Psoas muscle (tissue), 8 donors: ENCODE measurements around the gene RFX3. TPM values are rescaled to one million over a fixed set of nuclear protein-coding genes. Genes with fewer than 3 reads are reported as not detected.
A peak's percentile ranks its signal among the peaks of the same experiment; 100 is the strongest.

Experiments used
- ATAC-seq, 4 donors: fragments of 200-7000 bp; cut with Tn5 transposase; one replicate each; pipeline ENCODE4 v1.9.1; 2020; ENCODE audit warnings: moderate library complexity in 3 of 4, mild to moderate bottlenecking in 2 of 4
- DNase-seq, 2 donors: peaks; one replicate each; pipeline ENCODE4 v3.0.0-alpha.2; 2020
- H3K27ac ChIP-seq: fragments of 200-600 bp; one replicate; pipeline ENCODE4 v1.8.0; 2022
- H3K27me3 ChIP-seq, 3 donors: fragments of 200-600 bp in 1 of 3; one replicate each; pipeline versions ENCODE4 v1.6.1 to v1.8.0; 2013 to 2022; ENCODE audit warnings: low read length in 2 of 3, mild to moderate bottlenecking in 2 of 3, moderate library complexity in 1 of 3; ENCODE audit not compliant: insufficient read depth in 3 of 3
- H3K36me3 ChIP-seq, 2 donors: fragments of 200-600 bp in 1 of 2; one replicate each; pipeline versions ENCODE4 v1.6.1 to v1.8.0; 2013 to 2022; ENCODE audit warnings: low read depth in 1 of 2, mild to moderate bottlenecking in 1 of 2, moderate library complexity in 1 of 2; ENCODE audit not compliant: insufficient read depth in 1 of 2
- H3K4me1 ChIP-seq: fragments of 200-600 bp; one replicate; pipeline ENCODE4 v1.8.0; 2022
- H3K4me3 ChIP-seq: fragments of 200-600 bp; one replicate; pipeline ENCODE4 v1.8.0; 2022; ENCODE audit warnings: mild to moderate bottlenecking
- H3K9me3 ChIP-seq: fragments of 200-600 bp; one replicate; pipeline ENCODE4 v1.8.0; 2022
- WGBS, 3 donors: extraction: QIAGEN DNeasy Blood & Tissue Kit; methylation state at CpG; one replicate each; pipeline versions ENCODE4 v1.1.6 to v1.1.7; 2013; 5-methylcytosine and 5-hydroxymethylcytosine counted together
- intact Hi-C, 2 donors: fragments of 100-400 bp; cut with DNase I; formaldehyde crosslinking; loops; one replicate each; pipeline versions ENCODE4 v1.11.0 to v1.14.2; 2022
- polyA plus RNA-seq, 3 donors: library from polyadenylated mRNA; stranded (reverse); fragments of 200-250 nt; gene quantifications; one replicate each; pipeline ENCODE4 v1.2.3, GENCODE V29; 2013
- total RNA-seq, 4 donors: library from RNA; stranded (reverse); fragmentation: NEBNext Ultra II Directional in 2 of 4; extraction: Animal tissue kit (Norgen Biotek cat#: 25700) in 2 of 4; gene quantifications; one replicate each; pipeline versions ENCODE4 v1.2.1 to v1.2.4, GENCODE V29; 2021 to 2023
- TF ChIP-seq, protein P1 (sequence below): fragments of 200-600 bp; IDR thresholded peaks from one replicate; pipeline ENCODE4 v1.8.0; 2022; ENCODE audit warnings: antibody characterized with exemption
- donor health status: healthy with polysubstance abuse.
- donor health status: DM: no; HTN: no; CAD: no; lungs with moderate emphysema.
- donor health status: Bipolar disorder and iron deficiency.
- donor health status: healthy.
- donor health status: DM: yes; HTN: yes; CAD: no.
- donor health status: DM: no; HTN: no; CAD: no.
- donor health status: DM: no; HTN: no; CAD: no.
- donor health status: DM: yes; HTN: yes; CAD: no.

The RFX3 gene
- total and polyA plus RNA-seq, 7 donors: 0.38 to 5.7 (median 2.8) TPM

DNA sequence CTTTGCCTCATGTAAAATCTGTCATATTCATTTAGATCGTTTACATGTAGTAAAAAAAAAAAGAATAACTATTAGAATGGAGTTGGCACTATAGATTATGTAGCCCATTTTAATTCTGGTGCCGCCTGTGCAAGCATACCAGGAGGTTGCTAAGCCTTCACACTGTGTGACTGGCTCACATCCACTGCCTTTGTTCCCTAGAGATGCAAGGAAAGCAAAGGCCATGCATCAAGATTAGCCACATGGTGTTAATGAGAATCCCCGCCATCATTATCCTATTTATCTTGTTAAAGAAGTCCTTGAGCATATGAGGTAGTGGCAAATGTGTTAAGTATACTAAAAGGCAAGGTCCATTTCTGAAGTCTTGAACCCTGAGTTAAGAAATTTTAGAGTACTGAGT, 279.6 kb downstream of the RFX3 start:
- no peak for DNase-seq
- WGBS, 3 donors: 92 to 94% (median 94%) methylated on average over 3 of the region's 3 CpGs
- intact Hi-C loops: no loop called here
- Histone ChIP-seq H3K4me1 (no peaks in the 10 kb centered on the region), H3K27ac (no peak overlapping the region), H3K36me3 (peaks cover 0 to 33% of the 10 kb centered on the region in 2 donors), H3K9me3 (no peaks in the 10 kb centered on the region), H3K4me3 (no peak overlapping the region), H3K27me3 (no peaks in the 10 kb centered on the region)
- TF ChIP-seq, protein P1, sequence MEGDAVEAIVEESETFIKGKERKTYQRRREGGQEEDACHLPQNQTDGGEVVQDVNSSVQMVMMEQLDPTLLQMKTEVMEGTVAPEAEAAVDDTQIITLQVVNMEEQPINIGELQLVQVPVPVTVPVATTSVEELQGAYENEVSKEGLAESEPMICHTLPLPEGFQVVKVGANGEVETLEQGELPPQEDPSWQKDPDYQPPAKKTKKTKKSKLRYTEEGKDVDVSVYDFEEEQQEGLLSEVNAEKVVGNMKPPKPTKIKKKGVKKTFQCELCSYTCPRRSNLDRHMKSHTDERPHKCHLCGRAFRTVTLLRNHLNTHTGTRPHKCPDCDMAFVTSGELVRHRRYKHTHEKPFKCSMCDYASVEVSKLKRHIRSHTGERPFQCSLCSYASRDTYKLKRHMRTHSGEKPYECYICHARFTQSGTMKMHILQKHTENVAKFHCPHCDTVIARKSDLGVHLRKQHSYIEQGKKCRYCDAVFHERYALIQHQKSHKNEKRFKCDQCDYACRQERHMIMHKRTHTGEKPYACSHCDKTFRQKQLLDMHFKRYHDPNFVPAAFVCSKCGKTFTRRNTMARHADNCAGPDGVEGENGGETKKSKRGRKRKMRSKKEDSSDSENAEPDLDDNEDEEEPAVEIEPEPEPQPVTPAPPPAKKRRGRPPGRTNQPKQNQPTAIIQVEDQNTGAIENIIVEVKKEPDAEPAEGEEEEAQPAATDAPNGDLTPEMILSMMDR: no peak
- ATAC-seq: no peak

DNA sequence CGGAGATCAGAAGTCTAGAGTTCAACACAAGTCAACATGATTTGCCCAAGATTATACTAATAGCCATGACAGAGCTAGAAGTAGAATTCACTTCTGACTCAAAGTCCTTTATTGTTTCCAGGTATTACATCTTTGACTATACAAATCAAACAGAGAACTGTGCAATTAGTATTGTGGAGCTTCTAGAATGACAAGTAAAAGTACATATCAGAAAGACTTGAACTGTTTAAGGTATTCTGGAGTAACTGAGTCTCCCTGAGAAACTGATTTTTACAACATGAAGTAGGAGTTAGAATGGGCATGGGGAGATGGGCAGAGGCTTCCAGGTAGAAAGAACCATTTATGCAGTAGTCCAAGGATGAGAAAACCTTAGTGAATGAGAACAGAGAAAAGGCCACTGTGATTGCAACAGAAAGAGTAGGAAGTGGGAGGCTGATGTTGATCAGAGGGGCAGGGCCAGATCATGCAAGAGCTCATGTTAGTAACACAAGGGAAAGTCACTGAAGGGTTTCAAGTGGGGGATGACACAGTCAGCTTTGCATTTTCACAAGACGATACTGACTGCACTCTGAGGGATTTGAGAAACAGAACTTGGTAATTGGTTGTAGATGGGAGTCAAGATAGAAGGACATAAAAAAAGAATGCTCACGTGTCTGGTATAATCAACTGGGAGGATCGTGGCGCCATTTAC, 280.7 kb downstream of the RFX3 start:
- intact Hi-C loops: no loop called here
- WGBS, 3 donors: 95 to 98% (median 97%) methylated on average over 5 of the region's 5 CpGs

DNA sequence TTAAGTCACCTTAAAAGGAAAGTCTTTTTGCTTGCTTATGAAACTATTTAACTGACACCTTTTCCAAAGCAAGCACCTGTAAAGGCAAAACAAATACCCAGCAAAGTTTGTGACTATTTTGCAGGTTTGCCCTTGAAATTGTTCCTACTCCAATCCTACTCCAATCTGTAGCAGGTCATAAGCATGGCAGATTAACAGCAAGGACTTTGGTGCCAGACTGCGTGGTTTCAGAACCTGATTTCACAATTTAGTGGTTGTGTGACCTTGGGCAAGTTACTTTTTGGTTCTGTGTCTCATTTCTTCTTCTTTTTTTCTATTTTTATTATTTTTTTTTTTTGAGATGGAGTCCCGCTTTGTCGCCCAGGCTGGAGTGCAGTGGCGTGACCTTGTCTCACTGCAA, 282.1 kb downstream of the RFX3 start:
- no peak for DNase-seq
- TF ChIP-seq, protein P1: no peak
- intact Hi-C loops: no loop called here
- Histone ChIP-seq H3K27me3 (no peaks in the 10 kb centered on the region), H3K36me3 (peaks cover 0 to 33% of the 10 kb centered on the region in 2 donors), H3K4me1 (no peaks in the 10 kb centered on the region), H3K4me3 (no peak overlapping the region), H3K27ac (no peak overlapping the region), H3K9me3 (no peaks in the 10 kb centered on the region)
- 89 to 97% (median 90%) methylated on average over 4 of the region's 4 CpGs for WGBS, 3 donors
- no peak for ATAC-seq

More for the DNA sequence above, 280.7 kb downstream of the RFX3 start:
- H3K36me3 ChIP-seq: peaks cover 0 to 33% of the 10 kb centered on the region in 2 donors
- H3K27me3 ChIP-seq: no peaks in the 10 kb centered on the region
- TF ChIP-seq, protein P1: no peak
- DNase-seq (no peak), ATAC-seq (no peak)
- H3K27ac ChIP-seq: no peak overlapping the region
- no peak overlapping the region for H3K4me3 ChIP-seq
- H3K9me3 ChIP-seq: no peaks in the 10 kb centered on the region
- H3K4me1 ChIP-seq: no peaks in the 10 kb centered on the region

DNA sequence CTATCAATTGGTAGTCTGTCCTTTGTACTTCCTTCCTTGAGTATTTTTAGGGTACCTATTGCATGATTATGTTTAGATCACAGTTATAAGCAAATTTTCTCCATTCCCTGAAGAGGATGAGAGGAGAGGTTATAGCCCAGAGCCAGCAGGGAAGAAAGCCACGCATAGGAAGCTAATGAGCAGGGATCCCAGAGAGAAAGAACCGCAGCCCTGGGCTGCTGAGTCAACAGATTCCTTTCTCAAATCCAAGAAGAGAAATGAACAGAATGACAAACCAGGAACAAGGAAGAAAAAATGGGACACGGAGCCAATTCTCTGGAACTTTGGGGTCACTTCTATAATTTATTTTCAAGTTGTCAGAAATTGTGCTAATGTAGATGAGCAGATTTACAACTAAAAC, 284.5 kb downstream of the RFX3 start:
- TF ChIP-seq, protein P1: no peak
- no peaks in the 10 kb centered on the region for H3K27me3 ChIP-seq
- H3K36me3 ChIP-seq: peaks cover 0 to 21% of the 10 kb centered on the region in 2 donors
- H3K4me1 ChIP-seq: no peaks in the 10 kb centered on the region
- no peak for DNase-seq
- H3K9me3 ChIP-seq: no peaks in the 10 kb centered on the region
- H3K4me3 ChIP-seq: no peak overlapping the region
- intact Hi-C loops: no loop called here
- WGBS, 3 donors: 41 to 68% (median 47%) methylated on average over 3 of the region's 3 CpGs
- no peak overlapping the region for H3K27ac ChIP-seq
- peak in 1 of 4 donors; percentile 40 for ATAC-seq
